GM21737 (cell line): ENCODE results near the gene AIG1.
A peak's percentile ranks its signal among the peaks of the same experiment; 100 is the strongest.

Experiments
- ATAC-seq: cut with Tn5 transposase; IDR thresholded peaks from one replicate; pipeline ENCODE4 v1.9.1; 2021; ENCODE audit warnings: mild to moderate bottlenecking, moderate library complexity; ENCODE audit not compliant: unreplicated experiment

AIG1 gene

GRCh38 chr6:143093290-143093689 is 32.6 kb downstream of the AIG1 start:
- no peak for ATAC-seq

GRCh38 chr6:143096403-143096802 is 35.7 kb downstream of the AIG1 start:
- ATAC-seq = no peak

GRCh38 chr6:143097224-143097795 is 36.6 kb downstream of the AIG1 start:
- ATAC-seq = no peak

GRCh38 chr6:143098054-143098671 is 37.5 kb downstream of the AIG1 start:
- peak; percentile 79 for ATAC-seq

GRCh38 chr6:143099647-143100046 is 39.0 kb downstream of the AIG1 start:
- no peak for ATAC-seq

GRCh38 chr6:143100429-143100828 is 39.7 kb downstream of the AIG1 start:
- ATAC-seq = no peak

- ATAC-seq = no peak
Measured at GRCh38 chr6:143103916-143104315, 43.2 kb downstream of the AIG1 start.

- ATAC-seq = no peak
Measured at GRCh38 chr6:143107440-143107839, 46.8 kb downstream of the AIG1 start.

GRCh38 chr6:143107911-143108761 is 47.4 kb downstream of the AIG1 start:
- ATAC-seq = no peak

GRCh38 chr6:143109196-143109595 is 48.5 kb downstream of the AIG1 start:
- ATAC-seq = no peak

- ATAC-seq = no peak
Measured at GRCh38 chr6:143110572-143110971, 49.9 kb downstream of the AIG1 start.

GRCh38 chr6:143110996-143111395 is 50.3 kb downstream of the AIG1 start:
- no peak for ATAC-seq

- ATAC-seq = no peak
Measured at GRCh38 chr6:143111443-143111842, 50.8 kb downstream of the AIG1 start.

- ATAC-seq = no peak
Measured at GRCh38 chr6:143112084-143112768, 51.5 kb downstream of the AIG1 start.

GRCh38 chr6:143112837-143113236 is 52.1 kb downstream of the AIG1 start:
- ATAC-seq = no peak

GRCh38 chr6:143115728-143116127 is 55.0 kb downstream of the AIG1 start:
- ATAC-seq = no peak

GRCh38 chr6:143117108-143117507 is 56.4 kb downstream of the AIG1 start:
- no peak for ATAC-seq

GRCh38 chr6:143119260-143119659 is 58.6 kb downstream of the AIG1 start:
- ATAC-seq = no peak

- ATAC-seq = no peak
Measured at GRCh38 chr6:143123081-143123480, 62.4 kb downstream of the AIG1 start.

- ATAC-seq = no peak
Measured at GRCh38 chr6:143123941-143124340, 63.3 kb downstream of the AIG1 start.

- ATAC-seq = no peak
Measured at GRCh38 chr6:143125455-143125854, 64.8 kb downstream of the AIG1 start.
